ENCODE measurements around the gene TMEM80. TPM values are rescaled to one million over a fixed set of nuclear protein-coding genes. Genes with fewer than 3 reads are reported as not detected.
"Not testable (repeated sequence)": the region's sequence is repeated elsewhere in the genome, so short reads cannot be mapped to it uniquely, and the experiment has no call there.

Gene TMEM80
- total RNA-seq, 1 donor from 2014 or later, result 16.9 TPM

DNA sequence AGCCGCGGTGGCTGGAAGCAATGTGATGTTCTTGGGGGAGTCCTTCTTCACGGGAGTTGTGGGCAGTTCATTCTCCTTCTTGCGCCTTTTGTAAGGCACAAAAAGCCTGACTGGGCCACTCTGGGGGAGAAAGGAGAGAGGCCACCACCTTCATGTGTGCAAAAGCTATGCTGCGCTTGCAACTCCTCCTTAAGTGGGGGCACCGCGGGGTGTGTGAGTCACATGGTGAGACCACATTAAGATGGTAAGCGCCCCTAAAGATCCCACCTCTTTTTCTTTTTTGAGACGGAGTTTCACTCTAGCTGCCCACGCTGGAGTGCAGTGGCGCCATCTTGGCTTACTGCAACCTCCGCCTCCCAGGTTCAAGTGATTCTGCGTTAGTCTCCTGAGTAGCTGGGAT lies 14.6 kb upstream of the TMEM80 start:
- peaks cover 46% of the 10 kb centered on the region for H3K36me3 Mint-ChIP-seq (ENCODE audit: low read depth)
- H3K4me1 Mint-ChIP-seq (ENCODE audit: low read depth), result no peaks in the 10 kb centered on the region
- TF ChIP-seq, protein P1, sequence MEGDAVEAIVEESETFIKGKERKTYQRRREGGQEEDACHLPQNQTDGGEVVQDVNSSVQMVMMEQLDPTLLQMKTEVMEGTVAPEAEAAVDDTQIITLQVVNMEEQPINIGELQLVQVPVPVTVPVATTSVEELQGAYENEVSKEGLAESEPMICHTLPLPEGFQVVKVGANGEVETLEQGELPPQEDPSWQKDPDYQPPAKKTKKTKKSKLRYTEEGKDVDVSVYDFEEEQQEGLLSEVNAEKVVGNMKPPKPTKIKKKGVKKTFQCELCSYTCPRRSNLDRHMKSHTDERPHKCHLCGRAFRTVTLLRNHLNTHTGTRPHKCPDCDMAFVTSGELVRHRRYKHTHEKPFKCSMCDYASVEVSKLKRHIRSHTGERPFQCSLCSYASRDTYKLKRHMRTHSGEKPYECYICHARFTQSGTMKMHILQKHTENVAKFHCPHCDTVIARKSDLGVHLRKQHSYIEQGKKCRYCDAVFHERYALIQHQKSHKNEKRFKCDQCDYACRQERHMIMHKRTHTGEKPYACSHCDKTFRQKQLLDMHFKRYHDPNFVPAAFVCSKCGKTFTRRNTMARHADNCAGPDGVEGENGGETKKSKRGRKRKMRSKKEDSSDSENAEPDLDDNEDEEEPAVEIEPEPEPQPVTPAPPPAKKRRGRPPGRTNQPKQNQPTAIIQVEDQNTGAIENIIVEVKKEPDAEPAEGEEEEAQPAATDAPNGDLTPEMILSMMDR (IDR thresholded peaks at IDR 0.05), result no peak
- no peaks in the 10 kb centered on the region for H3K27me3 Mint-ChIP-seq (ENCODE audit: low read depth)
- H3K27ac Mint-ChIP-seq (ENCODE audit: unreplicated experiment), result no peak overlapping the region
- no peaks in the 10 kb centered on the region for H3K9me3 Mint-ChIP-seq (ENCODE audit: low read depth)
- no peak overlapping the region for H3K4me3 Mint-ChIP-seq (ENCODE audit: unreplicated experiment)
- no peak for DNase-seq (ENCODE audit: low spot score)

DNA sequence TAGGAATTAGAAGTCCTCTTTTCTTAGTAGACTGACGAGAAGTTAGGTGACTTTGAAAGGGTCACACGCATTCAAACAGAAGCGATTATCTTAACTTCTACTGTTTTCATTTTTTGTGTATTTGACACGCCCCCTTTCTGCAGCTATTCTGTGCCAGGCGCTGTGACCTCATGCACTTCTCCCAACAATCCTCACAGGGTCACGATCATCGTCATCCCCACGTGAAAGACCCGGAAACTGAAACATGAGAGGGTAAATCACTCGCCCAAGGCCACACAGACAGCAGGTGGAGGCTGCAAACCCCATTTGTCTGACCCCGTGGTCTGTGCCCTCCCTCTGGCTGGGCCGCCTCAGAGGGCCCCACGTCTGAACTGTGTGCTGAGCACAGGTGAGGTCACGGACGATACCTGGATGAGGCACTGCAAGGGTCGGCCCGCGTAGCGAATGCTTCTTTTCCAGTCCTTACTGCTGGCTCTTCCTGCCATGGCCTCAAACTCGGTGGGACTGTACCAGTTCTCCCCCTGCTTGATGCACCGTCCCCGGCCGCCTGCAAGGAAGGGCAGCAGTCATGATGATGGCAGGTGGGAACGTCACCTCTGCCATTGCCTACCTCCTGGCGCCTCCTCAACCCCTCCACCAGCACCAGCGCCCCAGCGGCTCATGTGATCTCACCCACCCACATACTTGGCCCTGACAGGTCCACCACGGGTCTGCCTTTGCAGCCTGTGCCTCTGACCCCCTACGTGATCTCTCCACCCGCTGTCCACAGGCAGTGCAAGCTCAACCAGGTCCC lies 9.0 kb upstream of the TMEM80 start:
- H3K27me3 Mint-ChIP-seq (ENCODE audit: low read depth), result no peaks in the 10 kb centered on the region
- TF ChIP-seq, protein P1 (IDR thresholded peaks at IDR 0.05), result no peak
- H3K9me3 Mint-ChIP-seq (ENCODE audit: low read depth), result no peaks in the 10 kb centered on the region
- no peak overlapping the region for H3K4me3 Mint-ChIP-seq (ENCODE audit: unreplicated experiment)
- peaks cover 47% of the 10 kb centered on the region for H3K36me3 Mint-ChIP-seq (ENCODE audit: low read depth)
- peak overlapping the region; percentile 45 for H3K27ac Mint-ChIP-seq (ENCODE audit: unreplicated experiment)
- H3K4me1 Mint-ChIP-seq (ENCODE audit: low read depth), result peaks cover 24% of the 10 kb centered on the region
- DNase-seq (ENCODE audit: low spot score), result no peak

DNA sequence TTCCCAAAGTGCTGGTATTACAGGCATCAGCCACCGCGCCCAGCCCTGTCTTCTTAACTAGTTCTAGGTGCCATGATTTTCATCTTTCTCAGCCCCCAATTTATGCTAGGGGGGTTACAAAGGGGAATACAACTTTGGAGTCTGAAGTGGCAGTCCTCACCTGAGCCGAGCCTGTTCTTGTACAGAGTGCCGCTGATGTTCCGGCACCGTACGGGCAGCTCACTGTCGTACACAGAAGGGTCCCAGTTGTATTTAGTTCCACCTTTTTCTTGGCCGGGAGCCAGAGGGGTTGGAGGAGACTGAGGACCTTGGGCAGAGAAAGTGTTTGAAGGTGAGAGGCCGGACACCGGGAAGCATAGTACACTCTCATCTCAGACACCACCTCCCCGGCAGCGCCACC lies 7.9 kb upstream of the TMEM80 start:
- H3K27ac Mint-ChIP-seq (ENCODE audit: unreplicated experiment), result no peak overlapping the region
- peaks cover 39% of the 10 kb centered on the region for H3K36me3 Mint-ChIP-seq (ENCODE audit: low read depth)
- TF ChIP-seq, protein P1 (IDR thresholded peaks at IDR 0.05), result no peak
- no peaks in the 10 kb centered on the region for H3K9me3 Mint-ChIP-seq (ENCODE audit: low read depth)
- H3K27me3 Mint-ChIP-seq (ENCODE audit: low read depth), result no peaks in the 10 kb centered on the region
- DNase-seq (ENCODE audit: low spot score), result no peak
- H3K4me1 Mint-ChIP-seq (ENCODE audit: low read depth), result peaks cover 32% of the 10 kb centered on the region
- no peak overlapping the region for H3K4me3 Mint-ChIP-seq (ENCODE audit: unreplicated experiment)

DNA sequence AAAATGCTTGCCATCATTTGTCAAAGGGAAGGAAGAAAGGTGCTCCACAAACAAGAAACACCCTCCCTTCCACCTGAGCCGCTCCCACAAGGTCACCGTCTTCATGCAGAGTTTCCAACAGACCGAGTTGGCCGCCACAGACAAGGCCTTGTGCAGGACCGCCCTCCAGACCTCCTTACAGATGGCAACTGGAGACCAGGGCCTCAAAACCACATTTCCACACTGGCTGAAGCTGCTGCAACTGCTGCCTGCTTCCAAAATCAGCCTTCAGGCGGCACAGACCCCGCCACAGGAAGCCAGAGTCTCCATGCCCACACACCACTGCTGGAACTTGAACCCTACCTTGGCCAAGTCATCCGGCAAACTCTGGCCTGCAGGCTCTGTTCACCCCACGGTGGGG lies 6.9 kb upstream of the TMEM80 start:
- H3K27me3 Mint-ChIP-seq (ENCODE audit: low read depth), result no peaks in the 10 kb centered on the region
- peaks cover 41% of the 10 kb centered on the region for H3K4me1 Mint-ChIP-seq (ENCODE audit: low read depth)
- no peak overlapping the region for H3K4me3 Mint-ChIP-seq (ENCODE audit: unreplicated experiment)
- TF ChIP-seq, protein P1 (IDR thresholded peaks at IDR 0.05), result no peak
- no peaks in the 10 kb centered on the region for H3K9me3 Mint-ChIP-seq (ENCODE audit: low read depth)
- H3K27ac Mint-ChIP-seq (ENCODE audit: unreplicated experiment), result peak overlapping the region; percentile 12
- no peak for DNase-seq (ENCODE audit: low spot score)
- peaks cover 32% of the 10 kb centered on the region for H3K36me3 Mint-ChIP-seq (ENCODE audit: low read depth)

DNA sequence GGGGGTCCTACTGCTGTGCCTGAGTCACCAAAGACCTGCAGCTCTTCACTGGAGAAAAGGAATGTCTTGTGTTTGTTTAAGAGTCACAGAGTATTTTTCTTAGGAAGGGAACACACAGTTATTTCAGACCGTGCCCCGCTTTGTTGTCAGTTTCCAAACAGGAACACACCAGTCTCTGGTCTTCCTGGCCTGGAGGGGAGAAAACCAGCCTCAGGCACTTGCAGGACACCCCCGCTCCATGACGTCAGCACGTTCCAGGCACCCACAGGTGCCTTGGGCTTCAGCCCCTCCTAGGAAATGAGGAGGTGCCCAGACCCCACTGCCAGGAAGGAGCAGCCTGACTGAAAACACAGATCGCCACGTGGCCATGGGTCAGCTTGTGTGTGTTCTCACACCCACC lies 6.0 kb upstream of the TMEM80 start:
- Mint-ChIP-seq H3K4me1 (ENCODE audit: low read depth) (peaks cover 45% of the 10 kb centered on the region), H3K36me3 (ENCODE audit: low read depth) (peaks cover 22% of the 10 kb centered on the region), H3K4me3 (ENCODE audit: unreplicated experiment) (no peak overlapping the region), H3K27me3 (ENCODE audit: low read depth) (no peaks in the 10 kb centered on the region), H3K27ac (ENCODE audit: unreplicated experiment) (peak overlapping the region; percentile 95), H3K9me3 (ENCODE audit: low read depth) (no peaks in the 10 kb centered on the region)
- no peak for DNase-seq (ENCODE audit: low spot score)
- TF ChIP-seq, protein P1 (IDR thresholded peaks at IDR 0.05), result no peak

DNA sequence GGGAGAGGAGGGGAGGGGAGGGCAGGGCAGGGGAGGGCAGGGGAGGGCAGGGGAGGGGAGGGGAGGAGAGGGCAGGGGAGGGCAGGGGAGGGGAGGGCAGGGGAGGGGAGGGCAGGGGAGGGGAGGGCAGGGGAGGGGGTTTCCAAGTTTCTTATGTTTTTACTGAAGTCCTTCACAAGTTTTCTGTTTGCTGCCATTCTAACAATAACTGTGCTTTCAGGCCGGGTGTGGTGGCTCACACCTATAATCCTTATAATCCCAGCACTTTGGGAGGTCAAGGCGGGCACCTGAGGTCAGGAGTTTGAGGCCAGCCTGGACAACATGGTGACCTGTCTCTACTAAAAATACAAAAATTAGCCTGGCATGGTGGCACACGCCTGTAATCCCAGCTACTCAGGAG lies 5.4 kb upstream of the TMEM80 start:
- Mint-ChIP-seq H3K36me3 (ENCODE audit: low read depth) (peaks cover 20% of the 10 kb centered on the region), H3K4me1 (ENCODE audit: low read depth) (peaks cover 45% of the 10 kb centered on the region)
- not testable (repeated sequence) for H3K4me3 Mint-ChIP-seq (ENCODE audit: unreplicated experiment); H3K27me3 Mint-ChIP-seq (ENCODE audit: low read depth); DNase-seq (ENCODE audit: low spot score); H3K9me3 Mint-ChIP-seq (ENCODE audit: low read depth); H3K27ac Mint-ChIP-seq (ENCODE audit: unreplicated experiment)

All from chondrocyte (in vitro differentiated cells).